ENCODE measurements around the gene PIGO. TPM values are rescaled to one million over a fixed set of nuclear protein-coding genes. Genes with fewer than 3 reads are reported as not detected.

PIGO gene
- total and polyA plus RNA-seq, 9 of the 15 experiments (the other 6 are each of a cell fraction or from before 2014, with no cell fraction given), result 5.4 to 13.7 (median 9.7) TPM

DNA sequence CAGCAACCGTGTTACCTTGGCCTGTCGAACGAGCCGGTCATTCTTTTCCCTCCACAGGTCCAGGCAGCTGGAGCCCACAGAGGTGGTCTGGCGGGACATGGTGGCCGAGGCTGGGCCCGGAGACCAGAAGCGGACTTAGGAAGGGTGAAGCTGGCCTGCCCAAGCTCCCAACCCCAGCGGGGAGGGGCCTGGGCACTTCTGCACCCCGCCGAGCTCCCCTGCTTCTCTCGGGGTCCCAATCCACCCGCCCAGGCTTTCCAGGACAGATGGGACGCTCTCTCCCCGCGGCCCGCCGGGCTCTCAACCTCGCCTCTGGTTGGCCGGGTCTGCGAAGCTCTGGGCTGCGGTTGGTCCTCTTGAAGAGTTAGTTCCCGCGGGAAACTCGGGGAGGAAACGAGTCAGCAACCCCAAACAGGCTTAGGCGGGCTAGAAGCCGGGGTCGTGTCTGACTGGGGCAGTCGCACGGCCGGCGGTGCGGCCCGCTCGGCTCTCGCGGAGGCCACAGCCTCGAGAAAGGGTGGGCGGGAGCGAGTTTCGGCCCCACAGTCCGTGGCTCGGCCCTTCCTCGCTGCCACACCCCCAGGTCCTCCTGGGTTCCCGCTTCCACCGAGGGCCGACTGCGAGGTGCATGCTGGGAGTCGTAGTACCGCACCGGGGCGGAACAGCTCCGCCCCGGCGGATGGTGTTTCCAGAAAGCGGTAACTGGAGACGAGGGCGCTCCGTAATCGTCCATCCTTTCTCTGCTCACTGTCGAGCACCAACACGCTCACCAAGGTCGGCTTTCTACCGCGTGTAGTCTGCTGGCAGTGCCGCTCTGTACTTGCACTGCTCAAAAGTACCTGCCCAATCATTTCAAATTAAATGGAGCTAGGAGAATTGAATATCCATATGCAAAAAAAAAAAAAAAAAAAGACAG, 16.7 kb downstream of the PIGO start, which contains the start of gene FANCG (continued):
- TF ChIP-seq, protein P1, sequence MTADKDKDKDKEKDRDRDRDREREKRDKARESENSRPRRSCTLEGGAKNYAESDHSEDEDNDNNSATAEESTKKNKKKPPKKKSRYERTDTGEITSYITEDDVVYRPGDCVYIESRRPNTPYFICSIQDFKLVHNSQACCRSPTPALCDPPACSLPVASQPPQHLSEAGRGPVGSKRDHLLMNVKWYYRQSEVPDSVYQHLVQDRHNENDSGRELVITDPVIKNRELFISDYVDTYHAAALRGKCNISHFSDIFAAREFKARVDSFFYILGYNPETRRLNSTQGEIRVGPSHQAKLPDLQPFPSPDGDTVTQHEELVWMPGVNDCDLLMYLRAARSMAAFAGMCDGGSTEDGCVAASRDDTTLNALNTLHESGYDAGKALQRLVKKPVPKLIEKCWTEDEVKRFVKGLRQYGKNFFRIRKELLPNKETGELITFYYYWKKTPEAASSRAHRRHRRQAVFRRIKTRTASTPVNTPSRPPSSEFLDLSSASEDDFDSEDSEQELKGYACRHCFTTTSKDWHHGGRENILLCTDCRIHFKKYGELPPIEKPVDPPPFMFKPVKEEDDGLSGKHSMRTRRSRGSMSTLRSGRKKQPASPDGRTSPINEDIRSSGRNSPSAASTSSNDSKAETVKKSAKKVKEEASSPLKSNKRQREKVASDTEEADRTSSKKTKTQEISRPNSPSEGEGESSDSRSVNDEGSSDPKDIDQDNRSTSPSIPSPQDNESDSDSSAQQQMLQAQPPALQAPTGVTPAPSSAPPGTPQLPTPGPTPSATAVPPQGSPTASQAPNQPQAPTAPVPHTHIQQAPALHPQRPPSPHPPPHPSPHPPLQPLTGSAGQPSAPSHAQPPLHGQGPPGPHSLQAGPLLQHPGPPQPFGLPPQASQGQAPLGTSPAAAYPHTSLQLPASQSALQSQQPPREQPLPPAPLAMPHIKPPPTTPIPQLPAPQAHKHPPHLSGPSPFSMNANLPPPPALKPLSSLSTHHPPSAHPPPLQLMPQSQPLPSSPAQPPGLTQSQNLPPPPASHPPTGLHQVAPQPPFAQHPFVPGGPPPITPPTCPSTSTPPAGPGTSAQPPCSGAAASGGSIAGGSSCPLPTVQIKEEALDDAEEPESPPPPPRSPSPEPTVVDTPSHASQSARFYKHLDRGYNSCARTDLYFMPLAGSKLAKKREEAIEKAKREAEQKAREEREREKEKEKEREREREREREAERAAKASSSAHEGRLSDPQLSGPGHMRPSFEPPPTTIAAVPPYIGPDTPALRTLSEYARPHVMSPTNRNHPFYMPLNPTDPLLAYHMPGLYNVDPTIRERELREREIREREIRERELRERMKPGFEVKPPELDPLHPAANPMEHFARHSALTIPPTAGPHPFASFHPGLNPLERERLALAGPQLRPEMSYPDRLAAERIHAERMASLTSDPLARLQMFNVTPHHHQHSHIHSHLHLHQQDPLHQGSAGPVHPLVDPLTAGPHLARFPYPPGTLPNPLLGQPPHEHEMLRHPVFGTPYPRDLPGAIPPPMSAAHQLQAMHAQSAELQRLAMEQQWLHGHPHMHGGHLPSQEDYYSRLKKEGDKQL (CRISPR knock-in tag; IDR thresholded peaks at IDR 0.05; ENCODE audit: borderline replicate concordance), result no peak
- TF ChIP-seq, protein P2, sequence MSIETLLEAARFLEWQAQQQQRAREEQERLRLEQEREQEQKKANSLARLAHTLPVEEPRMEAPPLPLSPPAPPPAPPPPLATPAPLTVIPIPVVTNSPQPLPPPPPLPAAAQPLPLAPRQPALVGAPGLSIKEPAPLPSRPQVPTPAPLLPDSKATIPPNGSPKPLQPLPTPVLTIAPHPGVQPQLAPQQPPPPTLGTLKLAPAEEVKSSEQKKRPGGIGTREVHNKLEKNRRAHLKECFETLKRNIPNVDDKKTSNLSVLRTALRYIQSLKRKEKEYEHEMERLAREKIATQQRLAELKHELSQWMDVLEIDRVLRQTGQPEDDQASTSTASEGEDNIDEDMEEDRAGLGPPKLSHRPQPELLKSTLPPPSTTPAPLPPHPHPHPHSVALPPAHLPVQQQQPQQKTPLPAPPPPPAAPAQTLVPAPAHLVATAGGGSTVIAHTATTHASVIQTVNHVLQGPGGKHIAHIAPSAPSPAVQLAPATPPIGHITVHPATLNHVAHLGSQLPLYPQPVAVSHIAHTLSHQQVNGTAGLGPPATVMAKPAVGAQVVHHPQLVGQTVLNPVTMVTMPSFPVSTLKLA (conservative IDR thresholded peaks at IDR 0.05), result peak; percentile 76 to 79; a peak in 3 of 4 replicates
- TF ChIP-seq TBP (optimal IDR thresholded peaks at IDR 0.05; ENCODE audit: low read depth, low read length) (peak; percentile 43), MTA3 (IDR thresholded peaks at IDR 0.05; ENCODE audit: borderline replicate concordance) (peak; percentile 51; the same call in 1 of the 2 replicates), ZNF121 (CRISPR knock-in tag; conservative IDR thresholded peaks at IDR 0.05) (no peak), TAF1 (IDR thresholded peaks at IDR 0.05; ENCODE audit: control insufficient read depth, extremely low read depth, insufficient read depth, low read length, severe bottlenecking) (peak; percentile 38), ZNF143 (CRISPR knock-in tag; IDR thresholded peaks at IDR 0.05) (peak; percentile 86), NCOA2 (IDR thresholded peaks at IDR 0.05; ENCODE audit: partially characterized antibody in 2 of 2) (no peak), ASH1L (IDR thresholded peaks at IDR 0.05; ENCODE audit: borderline replicate concordance, low read depth, partially characterized antibody) (no peak), ERF (CRISPR knock-in tag; IDR thresholded peaks at IDR 0.05) (0 out of 2 replicates have a peak, but pooled peaks have one; percentile 52)
- TF ChIP-seq, protein P3, sequence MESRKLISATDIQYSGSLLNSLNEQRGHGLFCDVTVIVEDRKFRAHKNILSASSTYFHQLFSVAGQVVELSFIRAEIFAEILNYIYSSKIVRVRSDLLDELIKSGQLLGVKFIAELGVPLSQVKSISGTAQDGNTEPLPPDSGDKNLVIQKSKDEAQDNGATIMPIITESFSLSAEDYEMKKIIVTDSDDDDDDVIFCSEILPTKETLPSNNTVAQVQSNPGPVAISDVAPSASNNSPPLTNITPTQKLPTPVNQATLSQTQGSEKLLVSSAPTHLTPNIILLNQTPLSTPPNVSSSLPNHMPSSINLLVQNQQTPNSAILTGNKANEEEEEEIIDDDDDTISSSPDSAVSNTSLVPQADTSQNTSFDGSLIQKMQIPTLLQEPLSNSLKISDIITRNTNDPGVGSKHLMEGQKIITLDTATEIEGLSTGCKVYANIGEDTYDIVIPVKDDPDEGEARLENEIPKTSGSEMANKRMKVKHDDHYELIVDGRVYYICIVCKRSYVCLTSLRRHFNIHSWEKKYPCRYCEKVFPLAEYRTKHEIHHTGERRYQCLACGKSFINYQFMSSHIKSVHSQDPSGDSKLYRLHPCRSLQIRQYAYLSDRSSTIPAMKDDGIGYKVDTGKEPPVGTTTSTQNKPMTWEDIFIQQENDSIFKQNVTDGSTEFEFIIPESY (CRISPR knock-in tag; IDR thresholded peaks at IDR 0.05), result no peak
- TF ChIP-seq, protein P4, sequence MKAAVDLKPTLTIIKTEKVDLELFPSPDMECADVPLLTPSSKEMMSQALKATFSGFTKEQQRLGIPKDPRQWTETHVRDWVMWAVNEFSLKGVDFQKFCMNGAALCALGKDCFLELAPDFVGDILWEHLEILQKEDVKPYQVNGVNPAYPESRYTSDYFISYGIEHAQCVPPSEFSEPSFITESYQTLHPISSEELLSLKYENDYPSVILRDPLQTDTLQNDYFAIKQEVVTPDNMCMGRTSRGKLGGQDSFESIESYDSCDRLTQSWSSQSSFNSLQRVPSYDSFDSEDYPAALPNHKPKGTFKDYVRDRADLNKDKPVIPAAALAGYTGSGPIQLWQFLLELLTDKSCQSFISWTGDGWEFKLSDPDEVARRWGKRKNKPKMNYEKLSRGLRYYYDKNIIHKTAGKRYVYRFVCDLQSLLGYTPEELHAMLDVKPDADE (conservative IDR thresholded peaks at IDR 0.05; ENCODE audit: control insufficient read depth, low read depth, low read length), result peak; percentile 31; the same call in 1 of the 2 replicates

All from K562 (cell line).